HG03108 (cell line): Measurements from ENCODE around the gene SORCS1.

Source experiments
- ATAC-seq: cut with Tn5 transposase; IDR thresholded peaks from one replicate; pipeline ENCODE4 v1.9.1; 2021; ENCODE audit warnings: moderate library complexity; ENCODE audit not compliant: unreplicated experiment

SORCS1 gene

DNA sequence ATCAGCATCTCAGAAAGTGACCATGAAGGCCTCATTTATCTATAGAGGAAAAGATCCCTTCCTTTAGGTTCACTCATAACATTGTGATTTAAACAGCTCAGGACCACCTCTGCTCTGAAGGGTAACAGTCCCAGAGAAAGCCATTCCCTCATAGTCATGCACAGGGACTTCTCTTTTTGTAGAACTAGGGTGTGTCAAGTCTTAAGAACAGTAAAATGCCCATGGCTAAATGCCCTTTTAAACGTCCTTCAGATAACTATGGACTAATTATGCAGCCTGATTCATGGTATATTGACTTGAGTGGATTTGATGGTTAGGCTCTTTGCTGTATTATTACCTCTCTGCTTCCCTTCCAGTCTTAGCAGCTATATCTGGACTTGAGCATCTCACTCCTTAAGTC lies 337.8 kb downstream of the SORCS1 start:
- no peak for ATAC-seq

DNA sequence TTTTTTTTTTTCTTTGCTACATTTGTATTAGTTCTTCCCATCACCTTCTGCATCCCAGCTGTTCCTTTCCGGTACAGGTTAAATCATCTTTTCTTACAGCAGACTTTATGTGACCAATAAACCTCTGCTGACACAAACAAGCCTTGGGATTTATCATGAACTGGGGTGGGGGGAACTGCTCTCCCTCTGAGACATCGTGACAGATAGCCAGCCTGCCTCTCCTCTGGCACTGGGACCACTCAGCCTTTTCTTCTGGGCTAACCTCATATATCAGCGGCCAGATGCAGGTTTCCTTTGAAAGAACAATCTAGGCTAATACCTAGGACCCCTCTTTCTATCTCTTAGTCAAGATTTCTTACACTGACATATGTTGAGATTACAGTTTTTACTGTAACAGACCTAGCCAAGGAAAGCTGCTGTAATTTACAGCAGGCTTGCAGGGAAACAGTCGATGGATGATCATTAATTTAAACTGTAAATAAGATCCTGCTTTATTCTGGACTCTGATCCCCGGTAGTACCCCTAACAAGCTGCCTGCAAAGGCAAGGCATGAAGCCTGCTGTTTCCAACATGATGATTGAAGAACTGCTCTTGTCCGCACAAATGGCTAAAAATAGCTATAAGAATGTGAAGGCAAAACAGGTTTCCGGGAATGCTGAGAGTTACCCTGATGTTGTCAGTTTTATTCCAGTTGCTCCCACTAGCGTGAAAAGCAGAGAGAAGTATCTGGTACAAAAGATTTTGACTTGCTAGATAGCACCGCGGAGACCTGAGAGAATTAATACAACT lies 338.7 kb downstream of the SORCS1 start:
- no peak for ATAC-seq

GRCh38 chr10:106820579-106820978 lies 343.9 kb downstream of the SORCS1 start:
- no peak for ATAC-seq

- no peak for ATAC-seq
These were observed 345.0 kb downstream of the SORCS1 start for GRCh38 chr10:106819490-106819889.

DNA sequence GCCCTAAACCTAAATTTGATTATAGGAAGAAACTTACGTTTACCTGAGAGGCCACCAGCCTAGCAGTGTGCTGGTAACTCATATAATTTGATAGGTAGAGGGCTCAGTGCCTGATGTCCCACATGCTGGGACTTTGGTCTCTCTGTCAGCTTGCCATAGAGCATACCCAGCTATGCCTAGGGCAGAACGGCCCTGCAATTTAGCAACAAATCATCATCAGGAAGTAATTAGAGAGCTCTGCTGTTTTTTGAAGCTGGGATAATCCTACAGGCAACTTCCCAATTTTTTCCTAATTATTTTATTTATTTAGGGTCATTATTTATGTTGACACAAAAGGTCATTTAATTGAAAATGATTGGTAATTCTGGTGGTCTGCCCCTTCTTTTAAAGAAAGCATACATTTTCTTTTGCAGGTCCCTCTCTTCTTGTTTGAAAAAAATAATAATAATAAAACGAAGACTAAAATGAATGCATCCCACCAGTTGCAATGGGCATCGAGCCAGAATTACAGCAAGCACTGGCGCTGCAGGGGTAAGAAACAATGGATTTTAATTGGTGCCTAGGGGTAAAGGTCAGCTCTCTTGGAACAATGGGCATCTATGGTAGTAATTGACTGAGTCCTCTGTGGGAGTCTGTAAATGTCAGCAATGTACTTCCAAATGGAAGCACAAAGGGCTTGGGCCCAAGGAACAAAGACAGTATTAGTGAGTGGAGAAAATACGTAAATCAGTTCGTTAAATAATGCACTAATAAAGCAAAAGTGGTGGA lies 348.0 kb downstream of the SORCS1 start:
- ATAC-seq = no peak

DNA sequence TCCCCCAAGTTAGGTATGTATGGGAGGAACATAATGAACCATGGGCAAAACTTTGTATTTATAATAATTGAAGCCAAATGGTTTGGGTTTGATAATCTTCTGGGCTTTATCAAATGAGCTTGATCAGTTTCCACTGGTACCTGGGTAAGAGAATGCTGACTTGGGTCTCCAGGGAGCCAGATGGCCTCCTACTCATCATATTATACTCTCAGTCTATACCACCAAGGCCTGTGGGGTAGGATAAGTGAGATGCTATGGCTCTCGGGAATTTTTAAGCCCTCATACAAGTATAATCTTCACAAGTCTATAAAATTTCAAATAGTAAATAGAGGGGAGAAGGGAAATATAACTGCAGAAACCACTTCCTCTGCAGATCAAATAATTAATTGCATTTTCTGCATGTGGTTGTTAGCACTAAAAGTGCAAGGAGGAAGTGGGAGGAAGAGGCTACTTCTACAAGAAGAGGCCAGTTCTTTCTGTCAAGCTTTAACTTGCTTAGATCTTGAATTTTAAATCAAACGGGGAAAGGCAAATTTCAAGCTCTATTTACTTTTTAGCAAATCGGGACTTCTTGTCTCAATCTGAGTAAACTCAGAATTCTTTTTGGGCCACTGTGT lies 349.0 kb downstream of the SORCS1 start:
- no peak for ATAC-seq

GRCh38 chr10:106804992-106805582 lies 359.4 kb downstream of the SORCS1 start:
- no peak for ATAC-seq

DNA sequence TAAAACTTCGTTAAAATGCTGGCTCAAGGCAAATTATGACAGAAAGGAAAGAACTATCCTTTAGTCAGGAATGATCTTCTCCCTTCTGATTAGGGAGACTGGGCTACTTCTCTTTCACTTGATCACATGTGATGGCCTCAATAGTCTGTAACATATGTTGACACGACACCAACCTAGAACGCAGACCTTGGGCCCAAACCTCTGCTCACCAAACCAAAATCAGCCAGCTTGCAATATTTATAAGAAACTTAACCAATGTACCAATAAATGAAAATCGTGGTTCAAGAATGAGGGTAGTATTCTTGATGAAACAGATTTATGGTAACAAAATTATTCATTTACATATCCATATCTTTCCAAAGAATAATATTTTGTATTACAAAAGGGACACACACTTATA lies 361.6 kb downstream of the SORCS1 start:
- ATAC-seq = no peak

DNA sequence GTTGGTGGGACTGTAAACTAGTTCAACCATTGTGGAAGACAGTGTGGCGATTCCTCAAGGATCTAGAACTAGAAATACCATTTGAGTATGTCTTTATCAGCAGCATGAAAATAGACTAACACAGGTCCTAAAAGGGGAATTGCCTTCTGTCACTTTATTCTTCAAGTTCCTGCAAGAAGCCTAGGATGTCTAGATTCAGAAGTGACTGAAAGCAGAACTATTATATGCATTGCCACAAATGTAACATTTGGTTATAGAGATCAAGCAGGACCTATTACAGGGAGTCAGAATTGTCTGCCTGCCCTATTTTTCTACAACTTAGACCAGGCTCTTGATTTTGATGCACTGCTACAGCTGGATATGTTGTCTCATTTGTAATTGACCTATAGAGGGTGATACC lies 364.7 kb downstream of the SORCS1 start:
- no peak for ATAC-seq

DNA sequence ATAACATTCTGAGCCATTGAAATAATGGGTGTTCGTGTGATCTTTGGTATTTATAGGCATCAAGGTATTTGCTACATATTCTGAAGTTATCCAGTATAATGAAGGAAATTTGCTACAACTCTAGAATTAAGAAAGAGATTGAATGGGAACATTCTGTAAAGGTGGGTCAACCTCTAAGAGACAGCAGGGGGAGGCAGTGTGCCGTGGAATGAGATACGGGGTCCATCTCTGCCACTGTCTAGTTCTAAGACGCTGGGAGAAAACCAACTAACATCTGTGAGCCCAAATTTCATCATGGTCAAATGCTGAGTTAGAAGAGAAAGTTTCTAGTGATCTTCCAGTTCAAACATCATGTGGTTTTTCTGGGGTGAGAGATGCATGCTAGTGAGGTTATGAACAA lies 368.9 kb downstream of the SORCS1 start:
- peak; percentile 73 for ATAC-seq

- no peak for ATAC-seq
These were observed 370.9 kb downstream of the SORCS1 start for GRCh38 chr10:106793617-106794016.

DNA sequence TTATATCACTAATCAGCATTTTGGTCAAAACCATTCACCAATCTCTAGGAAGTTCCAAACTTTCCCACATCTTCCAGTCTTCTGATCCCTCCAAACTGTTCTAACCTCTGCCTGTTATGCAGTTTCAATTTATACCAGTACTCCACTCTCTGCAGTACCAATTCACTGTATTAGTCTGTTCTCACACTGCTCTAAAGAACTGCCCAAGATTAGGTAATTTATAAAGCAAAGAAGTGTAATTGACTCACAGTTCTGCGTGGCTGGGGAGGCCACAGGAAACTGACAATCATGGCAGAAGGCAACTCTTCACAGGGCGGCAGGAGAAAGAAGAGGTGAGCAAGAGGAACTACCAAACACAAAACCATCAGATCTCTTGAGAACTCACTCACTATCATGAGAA lies 374.9 kb downstream of the SORCS1 start:
- no peak for ATAC-seq

DNA sequence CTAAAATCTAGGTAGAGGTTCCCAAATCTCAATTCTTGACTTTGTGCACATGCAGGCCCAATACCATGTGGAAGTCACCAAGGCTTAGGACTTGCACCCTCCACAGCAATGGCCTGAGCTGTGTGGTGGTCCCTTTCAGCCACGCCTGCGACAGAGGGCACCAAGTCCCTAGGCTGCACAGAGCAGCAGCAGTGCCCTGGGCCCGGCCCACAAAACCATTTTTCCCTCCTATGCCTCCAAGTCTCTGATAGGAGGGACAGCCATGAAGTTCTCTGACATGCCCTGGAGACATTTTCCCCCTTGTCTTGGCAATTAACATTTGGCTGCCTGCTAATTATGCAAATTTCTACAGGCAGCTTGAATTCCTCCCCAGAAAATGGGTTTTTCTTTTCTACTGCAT lies 375.5 kb downstream of the SORCS1 start:
- no peak for ATAC-seq

DNA sequence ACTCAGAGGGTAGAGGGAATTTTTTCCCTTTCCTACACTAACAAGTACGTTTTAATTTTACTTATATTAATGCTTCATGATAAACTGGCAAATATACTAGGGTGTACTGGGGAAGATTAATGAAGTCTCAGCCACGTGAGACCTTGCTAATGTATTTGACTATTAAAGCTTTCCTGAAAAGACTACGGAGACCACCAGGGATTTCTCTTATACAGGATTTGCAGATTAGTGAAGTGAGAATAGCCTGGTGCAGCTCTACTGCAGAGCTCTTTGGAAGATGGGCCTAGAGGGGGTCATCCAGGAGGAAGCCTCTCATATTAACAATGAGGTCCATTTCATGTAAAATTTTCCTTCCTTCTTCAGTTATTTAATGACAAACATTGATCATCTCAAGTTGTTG lies 379.0 kb downstream of the SORCS1 start:
- ATAC-seq = no peak

DNA sequence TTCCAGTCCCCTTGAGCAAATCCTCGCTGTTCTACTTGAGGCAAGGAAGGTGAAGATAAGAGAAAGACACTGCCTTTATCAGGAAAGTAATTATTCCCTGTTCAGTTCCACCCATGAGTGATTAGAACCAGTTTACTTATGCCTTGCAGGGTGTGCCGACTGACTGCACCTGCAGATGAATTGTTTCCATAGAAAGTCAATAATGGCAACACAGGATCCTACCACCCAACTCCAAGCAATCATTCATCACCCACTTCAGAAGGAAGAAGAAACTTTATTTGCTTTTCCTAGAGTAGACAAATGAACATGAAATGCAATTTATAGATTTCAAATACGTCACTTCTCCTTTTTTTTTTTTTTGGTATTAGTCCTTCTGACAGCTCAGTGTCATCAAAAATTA lies 383.9 kb downstream of the SORCS1 start:
- no peak for ATAC-seq

GRCh38 chr10:106777841-106778240 lies 386.7 kb downstream of the SORCS1 start:
- ATAC-seq = no peak

- no peak for ATAC-seq
These were observed 389.4 kb downstream of the SORCS1 start for GRCh38 chr10:106775127-106775526.

DNA sequence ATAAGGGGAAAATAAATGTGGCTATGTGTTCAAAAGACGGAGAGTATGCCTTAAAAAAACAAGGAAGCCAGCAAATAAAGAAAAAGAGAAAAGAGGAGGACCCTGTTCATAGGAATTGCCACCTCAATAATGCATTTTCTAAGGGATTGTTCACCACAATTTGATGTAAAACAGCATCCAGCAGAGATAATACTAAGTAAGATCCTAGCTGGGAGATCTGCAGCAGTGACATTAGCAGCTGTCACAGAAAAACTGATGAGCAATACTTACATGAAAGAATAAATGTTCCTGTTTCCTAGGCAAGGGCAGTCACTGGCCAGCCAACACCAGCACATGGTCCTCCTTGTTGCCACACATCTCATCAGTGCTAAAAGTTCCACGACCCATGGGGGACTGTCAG lies 391.5 kb downstream of the SORCS1 start:
- no peak for ATAC-seq

DNA sequence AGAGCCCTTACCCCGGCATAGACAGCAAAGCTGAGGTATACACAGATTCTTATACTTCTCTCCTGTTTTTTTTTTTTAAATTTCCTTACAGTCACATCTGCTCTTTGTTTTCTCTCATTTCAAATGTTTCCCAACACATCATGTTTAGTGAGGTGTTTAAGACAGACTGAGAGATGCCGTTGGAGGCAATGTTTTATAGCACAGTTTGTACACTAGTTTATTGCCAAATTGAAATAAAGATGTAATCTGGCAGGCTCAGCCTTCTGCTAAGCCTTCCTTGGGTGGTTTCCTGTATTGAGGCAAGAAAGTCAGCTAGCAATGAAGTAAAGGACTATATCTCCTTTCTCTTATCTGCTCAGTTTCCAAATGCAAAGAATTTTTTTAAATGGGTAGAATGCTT lies 393.4 kb downstream of the SORCS1 start:
- ATAC-seq = no peak

DNA sequence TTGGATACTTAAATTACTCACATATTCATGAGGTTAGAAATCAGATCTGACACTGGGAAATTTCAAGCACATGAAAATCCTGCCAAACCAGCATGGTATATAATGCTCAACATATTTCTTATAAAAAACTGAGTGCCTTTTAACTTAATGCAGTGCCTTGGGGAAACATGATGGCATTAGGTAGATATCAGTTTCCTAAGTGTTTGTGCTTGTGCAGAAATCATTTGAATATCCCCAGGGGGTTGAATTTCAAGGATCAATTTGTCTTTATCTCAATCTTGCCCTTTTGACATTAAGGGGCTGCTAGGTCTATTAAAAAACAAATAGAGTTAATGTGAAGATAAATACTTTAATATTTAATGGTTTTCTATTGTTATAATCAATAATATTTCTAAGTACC lies 396.3 kb downstream of the SORCS1 start:
- ATAC-seq = no peak

DNA sequence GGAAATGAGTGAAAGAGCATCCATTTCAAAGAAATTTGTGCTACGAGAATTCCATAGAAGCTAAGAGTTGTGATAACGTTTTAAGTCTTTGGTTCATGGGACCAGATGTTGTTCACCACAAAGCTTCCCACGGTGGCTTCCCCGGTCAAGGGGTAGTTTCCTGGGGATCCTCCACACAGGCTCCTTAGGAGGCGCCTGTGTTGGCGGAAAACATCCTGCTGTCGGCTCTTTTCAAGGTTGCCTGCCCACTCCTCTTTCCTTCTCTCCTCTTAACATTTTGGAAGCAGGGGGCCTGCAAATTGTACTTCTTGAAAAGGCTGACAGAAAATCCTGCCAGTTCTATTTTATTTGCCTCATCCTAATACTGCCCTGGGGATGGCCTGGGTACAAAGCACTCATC lies 398.6 kb downstream of the SORCS1 start:
- ATAC-seq = no peak
